ENCODE data around the gene PMS2. TPM values are rescaled to one million over a fixed set of nuclear protein-coding genes. Genes with fewer than 3 reads are reported as not detected.
"Not testable (repeated sequence)": the region's sequence is repeated elsewhere in the genome, so short reads cannot be mapped to it uniquely, and the experiment has no call there.

PMS2 gene
- total and polyA plus RNA-seq, 9 of the 15 experiments (the other 6 are each of a cell fraction or from before 2014, with no cell fraction given): 4.9 to 27.6 (median 16.5) TPM

DNA sequence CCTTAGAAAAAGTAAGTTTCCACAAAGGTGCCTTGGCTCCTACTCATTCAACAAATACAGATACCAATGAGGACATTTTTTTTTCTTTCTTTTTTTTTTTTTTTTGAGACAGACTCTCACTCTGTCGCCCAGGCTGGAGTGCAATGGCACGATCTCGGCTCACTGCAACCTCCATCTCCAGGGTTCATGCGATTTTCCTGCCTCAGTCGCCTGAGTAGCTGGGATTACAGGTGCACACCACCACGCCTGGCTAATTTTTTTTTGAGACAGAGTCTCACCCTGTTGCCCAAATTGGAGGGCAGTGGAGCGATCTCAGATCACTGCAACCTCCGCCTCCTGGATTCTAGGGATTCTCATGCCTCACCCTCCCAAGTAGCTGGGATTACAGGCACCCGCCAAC is 42.3 kb upstream of the PMS2 start:
- H3K36me3 ChIP-seq (ENCODE audit: control insufficient read depth, insufficient read depth, low read length): peaks cover 65% of the 10 kb centered on the region
- H2AFZ ChIP-seq (ENCODE audit: low read depth, low read length); H3K4me2 ChIP-seq (ENCODE audit: insufficient read depth, low read length); H3K4me3 ChIP-seq; H4K20me1 ChIP-seq (replicated peaks; ENCODE audit: control insufficient read depth, insufficient read depth, low read length); H3K27ac ChIP-seq (ENCODE audit: extremely low read depth, low read depth, low read length); H3K9me3 ChIP-seq (replicated peaks; ENCODE audit: control insufficient read depth, insufficient read depth, low read depth, low read length); FAIRE-seq; H3K9me1 ChIP-seq (ENCODE audit: control insufficient read depth, insufficient read depth, low read length); H3K27me3 ChIP-seq (ENCODE audit: control insufficient read depth in 2 of 2, insufficient read depth in 2 of 2, low read length in 2 of 2); in situ Hi-C loops (cut with MboI); H3K4me1 ChIP-seq (replicated peaks in 1 of 2; ENCODE audit: control insufficient read depth in 2 of 2, insufficient read depth in 2 of 2, low read length in 2 of 2); intact Hi-C loops (cut with micrococcal nuclease); POLR2A ChIA-PET; DNase-seq (ENCODE audit: extremely low read depth in 1 of 4, low spot score in 3 of 4); CTCF ChIA-PET (ENCODE audit: low intra/inter-chr PET ratio); H3K9ac ChIP-seq (ENCODE audit: insufficient read depth in 1 of 2, low read depth in 2 of 2, low read length in 2 of 2); BruUV-seq (replicated peaks); ATAC-seq: not testable (repeated sequence)
- peaks cover 42% of the 10 kb centered on the region for H3K79me2 ChIP-seq (ENCODE audit: control insufficient read depth, insufficient read depth, low read length)
- 97% methylated on average over 9 of the region's 9 CpGs for WGBS (ENCODE audit: insufficient coverage, low coverage, missing lambda C conversion rate)

DNA sequence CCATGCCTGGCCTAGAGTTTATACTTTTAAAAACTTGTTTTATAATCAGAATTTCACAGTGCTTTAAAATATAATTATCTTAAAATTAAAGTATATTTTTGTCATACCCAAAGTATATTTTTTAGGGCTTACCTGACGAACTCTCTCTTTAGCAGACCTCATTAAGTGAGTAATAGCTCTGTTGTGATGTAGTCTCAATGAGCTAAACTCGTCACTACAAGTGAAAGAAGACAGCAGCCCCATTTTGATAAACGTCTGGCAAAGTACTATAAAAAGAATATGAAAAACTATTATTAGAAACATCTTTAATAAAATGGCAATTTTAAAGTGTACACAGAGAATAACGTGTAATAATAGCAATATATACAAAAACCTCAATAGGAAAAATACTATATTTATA is 40.9 kb upstream of the PMS2 start:
- CTCF ChIA-PET (ENCODE audit: low intra/inter-chr PET ratio): no interaction called here
- Histone ChIP-seq H4K20me1 (replicated peaks; ENCODE audit: control insufficient read depth, insufficient read depth, low read length) (peaks cover 2% of the 10 kb centered on the region; the same call in 1 of the 2 replicates), H3K4me1 (replicated peaks in 1 of 2; ENCODE audit: control insufficient read depth in 2 of 2, insufficient read depth in 2 of 2, low read length in 2 of 2) (no peaks in the 10 kb centered on the region; a peak in 1 of 5 replicates), H3K36me3 (ENCODE audit: control insufficient read depth, insufficient read depth, low read length) (peaks cover 68% of the 10 kb centered on the region), H2AFZ (ENCODE audit: low read depth, low read length) (no peak overlapping the region), H3K27me3 (ENCODE audit: control insufficient read depth in 2 of 2, insufficient read depth in 2 of 2, low read length in 2 of 2) (no peaks in the 10 kb centered on the region), H3K9me1 (ENCODE audit: control insufficient read depth, insufficient read depth, low read length) (no peaks in the 10 kb centered on the region), H3K9ac (ENCODE audit: insufficient read depth in 1 of 2, low read depth in 2 of 2, low read length in 2 of 2) (no peak overlapping the region), H3K4me2 (ENCODE audit: insufficient read depth, low read length) (no peak overlapping the region), H3K9me3 (replicated peaks; ENCODE audit: control insufficient read depth, insufficient read depth, low read depth, low read length) (no peaks in the 10 kb centered on the region), H3K79me2 (ENCODE audit: control insufficient read depth, insufficient read depth, low read length) (peaks cover 28% of the 10 kb centered on the region), H3K4me3 (no peak overlapping the region), H3K27ac (ENCODE audit: extremely low read depth, low read depth, low read length) (no peak overlapping the region)
- in situ Hi-C loops (cut with MboI): no loop called here
- DNase-seq (ENCODE audit: extremely low read depth in 1 of 4, low spot score in 3 of 4) (no peak), ATAC-seq (no peak), FAIRE-seq (no peak)
- intact Hi-C loops (cut with micrococcal nuclease): no loop called here
- no TSS peak for BruUV-seq (replicated peaks)
- POLR2A ChIA-PET: interaction anchor here (0.6 kb wide), 1 partner anchor 9 kb away, joined by 3 read pairs; no protein-coding TSS in a partner anchor
- WGBS (ENCODE audit: insufficient coverage, low coverage, missing lambda C conversion rate): 79% methylated on average over 4 of the region's 4 CpGs
- TF ChIP-seq, protein P1, sequence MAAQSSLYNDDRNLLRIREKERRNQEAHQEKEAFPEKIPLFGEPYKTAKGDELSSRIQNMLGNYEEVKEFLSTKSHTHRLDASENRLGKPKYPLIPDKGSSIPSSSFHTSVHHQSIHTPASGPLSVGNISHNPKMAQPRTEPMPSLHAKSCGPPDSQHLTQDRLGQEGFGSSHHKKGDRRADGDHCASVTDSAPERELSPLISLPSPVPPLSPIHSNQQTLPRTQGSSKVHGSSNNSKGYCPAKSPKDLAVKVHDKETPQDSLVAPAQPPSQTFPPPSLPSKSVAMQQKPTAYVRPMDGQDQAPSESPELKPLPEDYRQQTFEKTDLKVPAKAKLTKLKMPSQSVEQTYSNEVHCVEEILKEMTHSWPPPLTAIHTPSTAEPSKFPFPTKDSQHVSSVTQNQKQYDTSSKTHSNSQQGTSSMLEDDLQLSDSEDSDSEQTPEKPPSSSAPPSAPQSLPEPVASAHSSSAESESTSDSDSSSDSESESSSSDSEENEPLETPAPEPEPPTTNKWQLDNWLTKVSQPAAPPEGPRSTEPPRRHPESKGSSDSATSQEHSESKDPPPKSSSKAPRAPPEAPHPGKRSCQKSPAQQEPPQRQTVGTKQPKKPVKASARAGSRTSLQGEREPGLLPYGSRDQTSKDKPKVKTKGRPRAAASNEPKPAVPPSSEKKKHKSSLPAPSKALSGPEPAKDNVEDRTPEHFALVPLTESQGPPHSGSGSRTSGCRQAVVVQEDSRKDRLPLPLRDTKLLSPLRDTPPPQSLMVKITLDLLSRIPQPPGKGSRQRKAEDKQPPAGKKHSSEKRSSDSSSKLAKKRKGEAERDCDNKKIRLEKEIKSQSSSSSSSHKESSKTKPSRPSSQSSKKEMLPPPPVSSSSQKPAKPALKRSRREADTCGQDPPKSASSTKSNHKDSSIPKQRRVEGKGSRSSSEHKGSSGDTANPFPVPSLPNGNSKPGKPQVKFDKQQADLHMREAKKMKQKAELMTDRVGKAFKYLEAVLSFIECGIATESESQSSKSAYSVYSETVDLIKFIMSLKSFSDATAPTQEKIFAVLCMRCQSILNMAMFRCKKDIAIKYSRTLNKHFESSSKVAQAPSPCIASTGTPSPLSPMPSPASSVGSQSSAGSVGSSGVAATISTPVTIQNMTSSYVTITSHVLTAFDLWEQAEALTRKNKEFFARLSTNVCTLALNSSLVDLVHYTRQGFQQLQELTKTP (IDR thresholded peaks at IDR 0.05; ENCODE audit: low read depth in 1 of 2, partially characterized antibody in 2 of 2): no peak
- TF ChIP-seq, protein P2, sequence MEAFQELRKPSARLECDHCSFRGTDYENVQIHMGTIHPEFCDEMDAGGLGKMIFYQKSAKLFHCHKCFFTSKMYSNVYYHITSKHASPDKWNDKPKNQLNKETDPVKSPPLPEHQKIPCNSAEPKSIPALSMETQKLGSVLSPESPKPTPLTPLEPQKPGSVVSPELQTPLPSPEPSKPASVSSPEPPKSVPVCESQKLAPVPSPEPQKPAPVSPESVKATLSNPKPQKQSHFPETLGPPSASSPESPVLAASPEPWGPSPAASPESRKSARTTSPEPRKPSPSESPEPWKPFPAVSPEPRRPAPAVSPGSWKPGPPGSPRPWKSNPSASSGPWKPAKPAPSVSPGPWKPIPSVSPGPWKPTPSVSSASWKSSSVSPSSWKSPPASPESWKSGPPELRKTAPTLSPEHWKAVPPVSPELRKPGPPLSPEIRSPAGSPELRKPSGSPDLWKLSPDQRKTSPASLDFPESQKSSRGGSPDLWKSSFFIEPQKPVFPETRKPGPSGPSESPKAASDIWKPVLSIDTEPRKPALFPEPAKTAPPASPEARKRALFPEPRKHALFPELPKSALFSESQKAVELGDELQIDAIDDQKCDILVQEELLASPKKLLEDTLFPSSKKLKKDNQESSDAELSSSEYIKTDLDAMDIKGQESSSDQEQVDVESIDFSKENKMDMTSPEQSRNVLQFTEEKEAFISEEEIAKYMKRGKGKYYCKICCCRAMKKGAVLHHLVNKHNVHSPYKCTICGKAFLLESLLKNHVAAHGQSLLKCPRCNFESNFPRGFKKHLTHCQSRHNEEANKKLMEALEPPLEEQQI (IDR thresholded peaks at IDR 0.05): no peak
- TF ChIP-seq, protein P3, sequence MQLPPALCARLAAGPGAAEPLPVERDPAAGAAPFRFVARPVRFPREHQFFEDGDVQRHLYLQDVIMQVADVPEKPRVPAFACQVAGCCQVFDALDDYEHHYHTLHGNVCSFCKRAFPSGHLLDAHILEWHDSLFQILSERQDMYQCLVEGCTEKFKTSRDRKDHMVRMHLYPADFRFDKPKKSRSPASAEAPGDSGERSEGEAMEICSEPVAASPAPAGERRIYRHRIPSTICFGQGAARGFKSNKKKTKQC (CRISPR knock-in tag; IDR thresholded peaks at IDR 0.05): no peak
